ENCODE measurements around the gene SPANXN5.

GRCh38 chrX:52821079-52821760 is 24.0 kb upstream of the SPANXN5 start:
- TF ChIP-seq, protein P1, sequence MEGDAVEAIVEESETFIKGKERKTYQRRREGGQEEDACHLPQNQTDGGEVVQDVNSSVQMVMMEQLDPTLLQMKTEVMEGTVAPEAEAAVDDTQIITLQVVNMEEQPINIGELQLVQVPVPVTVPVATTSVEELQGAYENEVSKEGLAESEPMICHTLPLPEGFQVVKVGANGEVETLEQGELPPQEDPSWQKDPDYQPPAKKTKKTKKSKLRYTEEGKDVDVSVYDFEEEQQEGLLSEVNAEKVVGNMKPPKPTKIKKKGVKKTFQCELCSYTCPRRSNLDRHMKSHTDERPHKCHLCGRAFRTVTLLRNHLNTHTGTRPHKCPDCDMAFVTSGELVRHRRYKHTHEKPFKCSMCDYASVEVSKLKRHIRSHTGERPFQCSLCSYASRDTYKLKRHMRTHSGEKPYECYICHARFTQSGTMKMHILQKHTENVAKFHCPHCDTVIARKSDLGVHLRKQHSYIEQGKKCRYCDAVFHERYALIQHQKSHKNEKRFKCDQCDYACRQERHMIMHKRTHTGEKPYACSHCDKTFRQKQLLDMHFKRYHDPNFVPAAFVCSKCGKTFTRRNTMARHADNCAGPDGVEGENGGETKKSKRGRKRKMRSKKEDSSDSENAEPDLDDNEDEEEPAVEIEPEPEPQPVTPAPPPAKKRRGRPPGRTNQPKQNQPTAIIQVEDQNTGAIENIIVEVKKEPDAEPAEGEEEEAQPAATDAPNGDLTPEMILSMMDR (IDR thresholded peaks at IDR 0.05), result no peak
- TF ChIP-seq POLR2AphosphoS5 (IDR thresholded peaks at IDR 0.05; ENCODE audit: low read depth, low read length) (no peak), TCF7L2 (IDR thresholded peaks at IDR 0.05; ENCODE audit: low read depth, low read length) (no peak)
- TF ChIP-seq, protein P2, sequence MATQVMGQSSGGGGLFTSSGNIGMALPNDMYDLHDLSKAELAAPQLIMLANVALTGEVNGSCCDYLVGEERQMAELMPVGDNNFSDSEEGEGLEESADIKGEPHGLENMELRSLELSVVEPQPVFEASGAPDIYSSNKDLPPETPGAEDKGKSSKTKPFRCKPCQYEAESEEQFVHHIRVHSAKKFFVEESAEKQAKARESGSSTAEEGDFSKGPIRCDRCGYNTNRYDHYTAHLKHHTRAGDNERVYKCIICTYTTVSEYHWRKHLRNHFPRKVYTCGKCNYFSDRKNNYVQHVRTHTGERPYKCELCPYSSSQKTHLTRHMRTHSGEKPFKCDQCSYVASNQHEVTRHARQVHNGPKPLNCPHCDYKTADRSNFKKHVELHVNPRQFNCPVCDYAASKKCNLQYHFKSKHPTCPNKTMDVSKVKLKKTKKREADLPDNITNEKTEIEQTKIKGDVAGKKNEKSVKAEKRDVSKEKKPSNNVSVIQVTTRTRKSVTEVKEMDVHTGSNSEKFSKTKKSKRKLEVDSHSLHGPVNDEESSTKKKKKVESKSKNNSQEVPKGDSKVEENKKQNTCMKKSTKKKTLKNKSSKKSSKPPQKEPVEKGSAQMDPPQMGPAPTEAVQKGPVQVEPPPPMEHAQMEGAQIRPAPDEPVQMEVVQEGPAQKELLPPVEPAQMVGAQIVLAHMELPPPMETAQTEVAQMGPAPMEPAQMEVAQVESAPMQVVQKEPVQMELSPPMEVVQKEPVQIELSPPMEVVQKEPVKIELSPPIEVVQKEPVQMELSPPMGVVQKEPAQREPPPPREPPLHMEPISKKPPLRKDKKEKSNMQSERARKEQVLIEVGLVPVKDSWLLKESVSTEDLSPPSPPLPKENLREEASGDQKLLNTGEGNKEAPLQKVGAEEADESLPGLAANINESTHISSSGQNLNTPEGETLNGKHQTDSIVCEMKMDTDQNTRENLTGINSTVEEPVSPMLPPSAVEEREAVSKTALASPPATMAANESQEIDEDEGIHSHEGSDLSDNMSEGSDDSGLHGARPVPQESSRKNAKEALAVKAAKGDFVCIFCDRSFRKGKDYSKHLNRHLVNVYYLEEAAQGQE (IDR thresholded peaks at IDR 0.05; ENCODE audit: insufficient read depth in 1 of 2, low read depth in 2 of 2, low read length in 1 of 2), result no peak
